ENCODE results near the gene GPC5.

The GPC5 gene

DNA sequence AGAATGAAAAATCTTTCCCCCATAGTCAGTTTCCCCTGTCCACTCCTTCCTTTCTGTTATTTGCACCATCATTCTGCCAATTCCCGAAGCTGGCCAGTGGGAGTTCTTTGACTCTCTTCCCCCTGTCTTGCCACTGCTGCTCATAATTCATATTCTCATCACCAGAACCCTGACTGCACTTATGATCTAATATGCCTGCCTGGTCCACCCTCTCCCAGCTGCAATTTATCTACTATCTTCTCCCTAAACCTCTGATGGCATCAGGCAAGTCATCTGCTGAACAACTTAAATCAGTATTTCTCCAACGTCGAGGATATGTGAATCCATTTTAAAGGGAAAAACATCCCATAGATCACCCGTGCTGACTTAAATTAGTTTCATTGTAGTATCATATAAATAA, 1370.2 kb downstream of the GPC5 start:
- no peak overlapping the region for H2AFZ ChIP-seq (ENCODE audit: insufficient read depth, low read length, poor library complexity)
- no peak overlapping the region for H3K23ac ChIP-seq (ENCODE audit: low read length)
- DNase-seq: no peak
- H4K91ac ChIP-seq (ENCODE audit: low read depth, low read length): no peak overlapping the region
- no peaks in the 10 kb centered on the region for H3K27me3 ChIP-seq (ENCODE audit: insufficient read depth, low read length)
- H4K8ac ChIP-seq (ENCODE audit: low read depth, low read length): no peak overlapping the region
- no peak overlapping the region for H3K4me2 ChIP-seq (ENCODE audit: low read length)
- no peaks in the 10 kb centered on the region for H3K4me1 ChIP-seq (ENCODE audit: control insufficient read depth in 1 of 2, insufficient read depth in 2 of 2, low read length in 2 of 2)
- no peak overlapping the region for H2AK5ac ChIP-seq (ENCODE audit: low read length)
- no peak overlapping the region for H2BK12ac ChIP-seq (ENCODE audit: low read length)
- H3K4me3 ChIP-seq (ENCODE audit: low read depth, low read length): no peak overlapping the region
- no peak overlapping the region for H3K14ac ChIP-seq (ENCODE audit: low read length)
- peaks cover 1% of the 10 kb centered on the region for H3K9me3 ChIP-seq (ENCODE audit: insufficient read depth, low read depth, low read length)
- H2BK5ac ChIP-seq (ENCODE audit: low read depth, low read length, poor library complexity): no peak overlapping the region
- no peak overlapping the region for H2BK120ac ChIP-seq (ENCODE audit: insufficient read depth, low read length, poor library complexity)
- no peak overlapping the region for H3K18ac ChIP-seq (ENCODE audit: low read length)
- H3K79me1 ChIP-seq (ENCODE audit: low read length): no peaks in the 10 kb centered on the region
- H4K12ac ChIP-seq (ENCODE audit: low read depth, low read length): no peak overlapping the region
- H3K79me2 ChIP-seq (ENCODE audit: control insufficient read depth, insufficient read depth, low read length, poor library complexity): no peaks in the 10 kb centered on the region
- H3K27ac ChIP-seq (ENCODE audit: low read depth, low read length): no peak overlapping the region
- no CpG with 5 or more reads among the region's 4 CpGs for WGBS (ENCODE audit: extremely low coverage, insufficient coverage, insufficient read length)
- H3K4ac ChIP-seq (ENCODE audit: low read depth, low read length): no peak overlapping the region
- no peaks in the 10 kb centered on the region for H3K36me3 ChIP-seq (ENCODE audit: control insufficient read depth in 1 of 2, insufficient read depth in 2 of 2, low read length in 2 of 2)
- no peak overlapping the region for H3K9ac ChIP-seq (ENCODE audit: low read length)

DNA sequence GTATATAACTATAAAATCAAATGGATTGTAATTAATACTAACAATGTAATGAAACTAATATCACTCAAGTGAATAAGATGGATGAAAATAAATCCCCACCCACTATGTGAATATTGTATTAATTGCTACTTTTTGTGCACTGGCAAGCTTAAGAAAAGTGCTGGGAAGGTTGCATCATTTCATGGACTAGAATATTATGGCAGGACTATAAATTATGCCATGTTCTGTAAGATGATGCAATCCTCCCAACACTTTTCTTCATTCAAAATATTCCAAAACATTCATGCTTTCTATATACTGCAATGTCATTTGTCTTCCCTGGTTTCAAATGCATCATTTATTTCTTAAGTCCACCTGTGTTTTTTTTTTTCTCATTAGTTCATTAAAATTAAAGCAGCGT, 1370.6 kb downstream of the GPC5 start:
- H3K4me2 ChIP-seq (ENCODE audit: low read length): no peak overlapping the region
- DNase-seq: no peak
- no peak overlapping the region for H3K18ac ChIP-seq (ENCODE audit: low read length)
- H3K14ac ChIP-seq (ENCODE audit: low read length): no peak overlapping the region
- H3K79me1 ChIP-seq (ENCODE audit: low read length): no peaks in the 10 kb centered on the region
- no peak overlapping the region for H3K27ac ChIP-seq (ENCODE audit: low read depth, low read length)
- H2BK12ac ChIP-seq (ENCODE audit: low read length): no peak overlapping the region
- H2BK5ac ChIP-seq (ENCODE audit: low read depth, low read length, poor library complexity): no peak overlapping the region
- H2AK5ac ChIP-seq (ENCODE audit: low read length): no peak overlapping the region
- H3K4me3 ChIP-seq (ENCODE audit: low read depth, low read length): no peak overlapping the region
- H3K4ac ChIP-seq (ENCODE audit: low read depth, low read length): no peak overlapping the region
- no peak overlapping the region for H4K91ac ChIP-seq (ENCODE audit: low read depth, low read length)
- no peak overlapping the region for H2BK120ac ChIP-seq (ENCODE audit: insufficient read depth, low read length, poor library complexity)
- H4K12ac ChIP-seq (ENCODE audit: low read depth, low read length): no peak overlapping the region
- no peaks in the 10 kb centered on the region for H3K27me3 ChIP-seq (ENCODE audit: insufficient read depth, low read length)
- H4K8ac ChIP-seq (ENCODE audit: low read depth, low read length): no peak overlapping the region
- no peaks in the 10 kb centered on the region for H3K36me3 ChIP-seq (ENCODE audit: control insufficient read depth in 1 of 2, insufficient read depth in 2 of 2, low read length in 2 of 2)
- no peak overlapping the region for H3K23ac ChIP-seq (ENCODE audit: low read length)
- H3K9ac ChIP-seq (ENCODE audit: low read length): no peak overlapping the region
- H3K9me3 ChIP-seq (ENCODE audit: insufficient read depth, low read depth, low read length): no peaks in the 10 kb centered on the region
- no peaks in the 10 kb centered on the region for H3K4me1 ChIP-seq (ENCODE audit: control insufficient read depth in 1 of 2, insufficient read depth in 2 of 2, low read length in 2 of 2)
- H3K79me2 ChIP-seq (ENCODE audit: control insufficient read depth, insufficient read depth, low read length, poor library complexity): no peaks in the 10 kb centered on the region
- no peak overlapping the region for H2AFZ ChIP-seq (ENCODE audit: insufficient read depth, low read length, poor library complexity)
- no CpG with 5 or more reads among the region's 1 CpG for WGBS (ENCODE audit: extremely low coverage, insufficient coverage, insufficient read length)

DNA sequence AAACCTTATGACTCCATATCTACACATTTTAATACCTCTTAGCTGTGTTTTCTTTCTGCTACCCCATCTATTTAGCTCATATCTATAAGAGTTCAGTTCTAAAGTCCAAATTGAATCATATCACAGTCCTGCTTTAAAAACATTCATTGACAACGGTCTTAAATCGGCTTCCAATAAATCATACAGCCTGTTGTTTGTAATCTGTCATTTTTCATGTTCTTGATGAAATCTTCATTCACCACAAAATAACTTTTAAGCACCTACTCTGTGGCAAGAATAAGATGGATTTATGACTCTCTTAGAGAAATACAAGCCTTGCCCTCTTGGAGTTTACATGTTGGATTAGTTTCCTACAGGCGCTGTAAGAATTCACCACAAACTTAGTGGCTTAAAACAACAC, 1377.2 kb downstream of the GPC5 start:
- no peak overlapping the region for H3K9ac ChIP-seq (ENCODE audit: low read length)
- no peak for DNase-seq
- no peaks in the 10 kb centered on the region for H3K4me1 ChIP-seq (ENCODE audit: control insufficient read depth in 1 of 2, insufficient read depth in 2 of 2, low read length in 2 of 2)
- no peaks in the 10 kb centered on the region for H3K27me3 ChIP-seq (ENCODE audit: insufficient read depth, low read length)
- no peaks in the 10 kb centered on the region for H3K79me2 ChIP-seq (ENCODE audit: control insufficient read depth, insufficient read depth, low read length, poor library complexity)
- no peak overlapping the region for H2BK120ac ChIP-seq (ENCODE audit: insufficient read depth, low read length, poor library complexity)
- H3K27ac ChIP-seq (ENCODE audit: low read depth, low read length): no peak overlapping the region
- no peak overlapping the region for H3K14ac ChIP-seq (ENCODE audit: low read length)
- WGBS (ENCODE audit: extremely low coverage, insufficient coverage, insufficient read length): no CpG with 5 or more reads among the region's 3 CpGs
- no peak overlapping the region for H2BK5ac ChIP-seq (ENCODE audit: low read depth, low read length, poor library complexity)
- no peak overlapping the region for H2AK5ac ChIP-seq (ENCODE audit: low read length)
- no peak overlapping the region for H3K4ac ChIP-seq (ENCODE audit: low read depth, low read length)
- H4K91ac ChIP-seq (ENCODE audit: low read depth, low read length): no peak overlapping the region
- no peak overlapping the region for H4K12ac ChIP-seq (ENCODE audit: low read depth, low read length)
- no peak overlapping the region for H3K23ac ChIP-seq (ENCODE audit: low read length)
- no peak overlapping the region for H2AFZ ChIP-seq (ENCODE audit: insufficient read depth, low read length, poor library complexity)
- H2BK12ac ChIP-seq (ENCODE audit: low read length): no peak overlapping the region
- H3K4me2 ChIP-seq (ENCODE audit: low read length): no peak overlapping the region
- no peak overlapping the region for H4K8ac ChIP-seq (ENCODE audit: low read depth, low read length)
- no peaks in the 10 kb centered on the region for H3K79me1 ChIP-seq (ENCODE audit: low read length)
- no peaks in the 10 kb centered on the region for H3K36me3 ChIP-seq (ENCODE audit: control insufficient read depth in 1 of 2, insufficient read depth in 2 of 2, low read length in 2 of 2)
- no peak overlapping the region for H3K18ac ChIP-seq (ENCODE audit: low read length)
- no peak overlapping the region for H3K4me3 ChIP-seq (ENCODE audit: low read depth, low read length)
- H3K9me3 ChIP-seq (ENCODE audit: insufficient read depth, low read depth, low read length): no peaks in the 10 kb centered on the region

DNA sequence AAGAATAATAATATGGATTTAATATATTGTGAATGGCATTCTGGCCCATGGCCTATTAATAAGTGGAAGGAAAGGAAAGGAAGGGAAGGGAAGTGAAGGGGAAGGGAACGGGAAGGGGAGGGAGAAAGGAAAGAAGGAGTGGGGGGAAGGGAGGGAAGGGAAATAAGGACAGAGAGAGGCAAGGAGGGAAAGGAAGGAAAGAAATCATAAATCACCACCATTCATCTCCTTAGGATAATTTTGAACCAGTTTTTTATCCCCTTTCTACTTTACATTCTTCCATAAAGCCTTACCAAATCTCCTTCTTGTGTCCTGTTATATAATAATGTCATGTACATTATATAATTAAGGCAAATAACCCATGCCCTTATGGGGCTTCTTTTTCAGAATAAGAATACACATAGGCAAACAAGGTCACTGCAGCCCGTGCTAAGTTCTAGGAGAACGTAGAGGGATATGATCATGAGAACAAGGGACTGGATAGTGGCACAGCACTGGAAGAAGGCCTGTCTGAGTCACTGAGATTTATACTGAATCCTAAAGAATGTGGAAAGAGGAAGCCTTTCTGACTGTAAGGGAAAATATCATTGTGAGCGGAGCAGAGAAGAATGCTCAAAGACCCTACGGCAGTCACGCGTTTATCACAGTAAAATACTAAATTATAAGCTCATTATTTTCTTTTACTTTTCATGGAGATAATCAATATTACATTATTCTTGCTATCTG, 1383.7 kb downstream of the GPC5 start:
- Histone ChIP-seq H3K9me3 (ENCODE audit: insufficient read depth, low read depth, low read length) (no peaks in the 10 kb centered on the region), H3K27me3 (ENCODE audit: insufficient read depth, low read length) (no peaks in the 10 kb centered on the region), H3K23ac (ENCODE audit: low read length) (no peak overlapping the region), H3K4ac (ENCODE audit: low read depth, low read length) (no peak overlapping the region), H2BK12ac (ENCODE audit: low read length) (no peak overlapping the region), H3K79me1 (ENCODE audit: low read length) (no peaks in the 10 kb centered on the region), H3K36me3 (ENCODE audit: control insufficient read depth in 1 of 2, insufficient read depth in 2 of 2, low read length in 2 of 2) (no peaks in the 10 kb centered on the region), H3K79me2 (ENCODE audit: control insufficient read depth, insufficient read depth, low read length, poor library complexity) (no peaks in the 10 kb centered on the region), H2BK120ac (ENCODE audit: insufficient read depth, low read length, poor library complexity) (no peak overlapping the region), H3K18ac (ENCODE audit: low read length) (no peak overlapping the region), H4K8ac (ENCODE audit: low read depth, low read length) (no peak overlapping the region), H2AFZ (ENCODE audit: insufficient read depth, low read length, poor library complexity) (no peak overlapping the region), H4K91ac (ENCODE audit: low read depth, low read length) (no peak overlapping the region), H3K4me1 (ENCODE audit: control insufficient read depth in 1 of 2, insufficient read depth in 2 of 2, low read length in 2 of 2) (no peaks in the 10 kb centered on the region), H4K12ac (ENCODE audit: low read depth, low read length) (no peak overlapping the region), H3K14ac (ENCODE audit: low read length) (no peak overlapping the region), H3K4me2 (ENCODE audit: low read length) (no peak overlapping the region), H3K27ac (ENCODE audit: low read depth, low read length) (no peak overlapping the region), H3K4me3 (ENCODE audit: low read depth, low read length) (no peak overlapping the region), H2BK5ac (ENCODE audit: low read depth, low read length, poor library complexity) (no peak overlapping the region), H2AK5ac (ENCODE audit: low read length) (no peak overlapping the region), H3K9ac (ENCODE audit: low read length) (no peak overlapping the region)
- WGBS (ENCODE audit: extremely low coverage, insufficient coverage, insufficient read length): 100% methylated on average over 1 of the region's 7 CpGs
- DNase-seq: no peak
